SW 1271 (cell line): ENCODE measurements around the gene GIGYF1.
"Not testable (repeated sequence)": the region's sequence is repeated elsewhere in the genome, so short reads cannot be mapped to it uniquely, and the experiment has no call there.

Source experiments
- DNase-seq, 2 experiments: peaks; one replicate each; lab custom pipeline; 2025; lab: John Stamatoyannopoulos, UW

The GIGYF1 gene

DNA sequence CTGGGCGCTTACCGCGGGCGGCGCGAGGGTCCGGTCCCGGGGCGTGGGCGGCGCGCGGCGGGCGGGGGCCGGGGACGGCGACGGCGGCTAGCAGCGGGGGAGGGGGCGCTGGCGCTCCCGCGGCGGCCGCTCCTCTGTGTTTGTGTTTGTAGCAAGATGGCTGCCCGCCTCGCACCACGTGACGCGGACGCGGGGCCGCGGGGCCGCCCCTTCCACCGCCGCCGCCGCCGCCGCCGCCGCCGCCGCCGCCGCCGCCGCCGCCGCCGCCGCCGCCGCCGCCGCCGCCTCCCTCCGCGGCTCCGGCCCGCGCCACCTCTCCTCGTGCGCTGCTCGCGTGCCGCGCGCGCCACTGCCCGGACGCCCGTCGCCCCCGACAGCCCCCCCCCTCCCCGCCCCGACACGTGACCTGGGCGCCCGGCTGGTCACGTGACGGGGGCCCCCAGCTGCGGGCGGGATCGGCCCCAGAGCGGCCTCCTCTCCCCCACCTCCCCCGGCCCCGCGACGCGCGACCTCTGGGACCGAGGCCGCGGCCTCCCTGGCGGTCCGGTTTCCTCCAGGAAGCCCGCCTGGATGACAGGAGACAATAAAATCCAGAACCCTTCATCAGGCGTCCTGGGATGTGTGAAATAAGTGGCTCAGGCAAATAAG, at the start of gene GIGYF1:
Gene GIGYF1 (minus strand): TSS at position 153 of the 648 bp plus-strand sequence. CDS start 6,012 bp downstream, outside the sequence.
- peak in 1 of 2 experiments; percentile 42 for DNase-seq

DNA sequence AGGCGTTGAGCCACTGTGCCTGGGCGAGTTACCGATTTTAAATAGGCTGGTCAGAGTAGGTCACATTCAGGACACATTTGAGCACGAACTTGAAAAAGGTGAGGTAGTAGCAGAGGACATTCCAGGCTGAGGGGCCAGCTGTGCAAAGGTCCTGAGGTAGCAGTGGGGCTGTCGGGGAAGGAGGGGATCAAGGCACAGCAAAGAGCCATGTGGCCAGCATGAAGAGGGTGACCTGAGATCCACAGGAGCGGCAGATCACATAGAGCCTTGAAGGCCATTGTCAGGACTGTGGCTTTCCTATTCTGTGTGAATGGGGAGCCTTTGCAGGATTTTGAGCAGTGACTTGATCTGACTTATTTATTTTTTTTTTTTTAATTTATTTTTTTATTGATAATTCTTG, 45.9 kb upstream of the GIGYF1 start:
- no peak for DNase-seq

DNA sequence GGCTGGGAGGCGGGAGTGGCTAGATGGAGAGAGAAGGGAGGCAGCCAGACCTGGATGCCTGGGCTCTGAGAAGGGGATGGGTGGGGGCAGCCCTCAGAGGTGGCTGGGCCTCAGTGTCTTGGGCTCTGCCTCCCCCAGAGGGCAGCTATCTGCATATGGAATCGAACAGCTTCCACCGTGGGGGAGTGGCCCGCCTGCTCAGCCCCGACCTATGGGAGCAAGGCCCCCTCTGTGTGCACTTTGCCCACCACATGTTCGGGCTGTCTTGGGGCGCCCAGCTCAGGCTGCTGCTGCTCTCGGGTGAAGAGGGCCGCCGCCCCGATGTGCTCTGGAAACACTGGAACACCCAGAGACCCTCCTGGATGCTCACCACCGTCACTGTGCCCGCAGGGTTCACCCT, 42.6 kb upstream of the GIGYF1 start:
- no peak for DNase-seq

- DNase-seq: no peak
These were observed 41.7 kb upstream of the GIGYF1 start for GRCh38 chr7:100735730-100736129.

- no peak for DNase-seq
These were observed 38.0 kb upstream of the GIGYF1 start for GRCh38 chr7:100731937-100732636.

DNA sequence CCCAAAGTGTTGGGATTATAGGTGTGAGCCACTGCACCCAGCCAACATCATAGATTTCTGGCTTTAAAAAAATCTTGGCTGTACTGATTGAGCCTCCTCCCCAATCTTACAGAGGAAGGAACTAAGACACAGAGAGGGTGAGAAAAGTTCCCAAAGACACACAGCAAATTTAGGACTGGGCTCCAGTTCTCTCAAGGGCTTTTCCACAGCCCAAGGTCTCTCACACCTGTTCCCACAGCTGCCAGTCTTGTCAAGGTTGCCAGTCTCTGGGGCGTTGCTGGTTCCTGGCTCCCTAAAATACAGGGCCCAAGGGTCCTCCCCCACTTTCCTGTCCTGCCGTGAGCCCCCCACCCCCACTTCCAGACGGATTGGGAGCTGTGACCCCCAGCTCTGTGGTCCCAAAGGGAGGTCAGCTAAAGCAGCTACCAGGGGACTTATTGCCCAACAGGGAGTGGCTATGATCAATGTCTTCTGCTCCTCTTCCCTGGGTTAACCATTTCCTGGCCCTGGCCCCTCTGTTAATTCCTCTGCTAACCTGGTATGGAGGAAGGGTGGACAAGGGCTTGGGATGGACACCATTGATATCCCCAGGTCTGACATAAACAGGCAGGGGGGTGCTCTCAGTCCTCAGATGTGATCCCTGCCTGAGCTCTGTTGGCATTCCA, 36.2 kb upstream of the GIGYF1 start:
- no peak for DNase-seq

DNA sequence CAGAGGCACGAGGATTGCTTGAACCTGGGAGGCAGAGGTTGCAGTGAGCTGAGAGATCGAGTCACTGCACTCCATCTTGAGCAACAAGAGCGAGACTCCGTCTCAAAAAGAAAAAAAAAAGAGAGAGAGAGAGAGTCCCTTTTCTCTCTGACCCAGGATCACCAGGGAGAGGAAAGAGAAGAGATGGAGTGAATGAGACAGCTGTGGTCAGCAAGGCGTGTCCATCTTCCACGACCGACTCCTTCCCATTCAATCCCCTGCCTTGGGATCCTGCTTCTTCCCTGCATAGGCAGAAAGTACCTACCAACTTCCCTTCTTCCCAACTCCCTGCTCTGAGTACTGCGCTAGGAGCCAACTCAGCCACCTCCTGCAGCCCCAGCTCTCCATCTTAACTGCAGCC, 34.1 kb upstream of the GIGYF1 start:
- no peak for DNase-seq

DNA sequence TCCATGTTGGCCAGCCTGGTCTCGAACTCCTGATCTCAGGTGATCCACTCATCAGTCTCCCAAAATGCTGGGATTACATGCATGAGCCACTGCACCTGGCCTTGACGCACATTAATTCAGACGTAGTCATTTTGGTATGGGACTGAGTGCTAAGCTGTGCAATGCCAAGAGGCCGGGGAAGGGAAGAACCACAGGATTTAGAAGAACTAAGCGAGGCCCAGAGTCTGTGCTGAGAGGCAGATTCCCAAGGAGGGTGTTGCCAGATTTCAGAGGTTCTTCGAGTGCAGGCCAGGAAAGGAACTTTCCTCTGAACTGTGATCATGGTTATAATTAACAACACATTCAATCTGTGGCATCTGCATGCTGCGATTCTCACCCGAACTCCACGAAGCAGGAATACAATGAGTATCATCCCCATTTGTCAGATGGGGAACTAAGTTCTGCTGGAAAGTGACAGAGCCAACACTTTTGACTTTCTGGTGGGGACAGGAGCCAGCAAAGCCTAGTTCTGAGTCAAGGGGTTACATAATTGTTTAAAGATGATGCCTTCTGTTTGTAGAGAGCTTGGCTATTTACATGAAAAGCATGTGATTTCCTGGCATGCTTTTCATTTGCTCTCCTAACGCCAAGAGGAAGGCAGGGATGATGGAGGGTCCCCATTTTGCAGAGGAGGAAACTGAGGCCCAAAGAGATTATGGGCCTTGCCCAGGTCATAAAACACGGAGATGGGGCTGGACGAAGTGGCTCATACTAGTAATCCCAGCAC, 33.1 kb upstream of the GIGYF1 start:
- no peak for DNase-seq

GRCh38 chr7:100724364-100724763, 30.3 kb upstream of the GIGYF1 start:
- not testable (repeated sequence) for DNase-seq

- no peak for DNase-seq
These were observed 29.8 kb upstream of the GIGYF1 start for GRCh38 chr7:100723732-100724275.

GRCh38 chr7:100722480-100723212, 28.6 kb upstream of the GIGYF1 start:
- DNase-seq: no peak

GRCh38 chr7:100721505-100721812, 27.4 kb upstream of the GIGYF1 start:
- DNase-seq: no peak

DNA sequence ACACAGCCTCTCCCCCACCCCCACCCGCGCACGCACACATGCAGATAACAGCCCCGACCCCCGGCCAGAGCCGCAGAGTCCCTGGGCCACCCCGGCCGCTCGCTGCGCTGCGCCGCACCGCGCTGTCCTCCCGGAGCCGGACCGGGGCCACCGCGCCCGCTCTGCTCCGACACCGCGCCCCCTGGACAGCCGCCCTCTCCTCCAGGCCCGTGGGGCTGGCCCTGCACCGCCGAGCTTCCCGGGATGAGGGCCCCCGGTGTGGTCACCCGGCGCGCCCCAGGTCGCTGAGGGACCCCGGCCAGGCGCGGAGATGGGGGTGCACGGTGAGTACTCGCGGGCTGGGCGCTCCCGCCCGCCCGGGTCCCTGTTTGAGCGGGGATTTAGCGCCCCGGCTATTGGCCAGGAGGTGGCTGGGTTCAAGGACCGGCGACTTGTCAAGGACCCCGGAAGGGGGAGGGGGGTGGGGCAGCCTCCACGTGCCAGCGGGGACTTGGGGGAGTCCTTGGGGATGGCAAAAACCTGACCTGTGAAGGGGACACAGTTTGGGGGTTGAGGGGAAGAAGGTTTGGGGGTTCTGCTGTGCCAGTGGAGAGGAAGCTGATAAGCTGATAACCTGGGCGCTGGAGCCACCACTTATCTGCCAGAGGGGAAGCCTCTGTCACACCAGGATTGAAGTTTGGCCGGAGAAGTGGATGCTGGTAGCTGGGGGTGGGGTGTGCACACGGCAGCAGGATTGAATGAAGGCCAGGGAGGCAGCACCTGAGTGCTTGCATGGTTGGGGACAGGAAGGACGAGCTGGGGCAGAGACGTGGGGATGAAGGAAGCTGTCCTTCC, 26.8 kb upstream of the GIGYF1 start:
- no peak for DNase-seq

GRCh38 chr7:100720279-100720670, 26.2 kb upstream of the GIGYF1 start, which contains the start of gene EPO:
TSS of gene EPO (plus strand) at chr7:100720468. CDS start at chr7:100720981, 513 bp downstream.
- no peak for DNase-seq

GRCh38 chr7:100719523-100720278, 25.7 kb upstream of the GIGYF1 start:
- peak in 1 of 2 experiments; percentile 21 for DNase-seq

DNA sequence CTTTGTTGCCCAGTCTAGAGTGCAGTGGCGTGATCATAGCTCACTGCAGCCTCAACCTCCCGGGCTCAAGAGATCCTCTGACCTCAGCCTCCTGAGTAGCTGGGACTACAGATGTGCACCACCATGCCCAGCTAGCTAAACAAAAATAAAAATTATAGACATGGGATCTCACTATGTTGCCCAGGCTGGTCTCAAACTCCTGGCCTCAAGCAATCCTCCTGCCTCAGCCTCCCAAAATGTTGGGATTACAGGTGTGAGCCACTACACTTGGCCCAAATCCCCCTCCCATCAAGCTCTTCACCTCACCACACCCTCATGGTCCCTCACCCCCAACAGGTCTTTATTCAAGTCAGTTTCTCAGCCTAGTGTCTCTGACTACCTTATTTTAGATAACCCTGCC, 23.0 kb upstream of the GIGYF1 start:
- not testable (repeated sequence) for DNase-seq

- no peak for DNase-seq
These were observed 20.7 kb upstream of the GIGYF1 start for GRCh38 chr7:100714725-100715124.

DNA sequence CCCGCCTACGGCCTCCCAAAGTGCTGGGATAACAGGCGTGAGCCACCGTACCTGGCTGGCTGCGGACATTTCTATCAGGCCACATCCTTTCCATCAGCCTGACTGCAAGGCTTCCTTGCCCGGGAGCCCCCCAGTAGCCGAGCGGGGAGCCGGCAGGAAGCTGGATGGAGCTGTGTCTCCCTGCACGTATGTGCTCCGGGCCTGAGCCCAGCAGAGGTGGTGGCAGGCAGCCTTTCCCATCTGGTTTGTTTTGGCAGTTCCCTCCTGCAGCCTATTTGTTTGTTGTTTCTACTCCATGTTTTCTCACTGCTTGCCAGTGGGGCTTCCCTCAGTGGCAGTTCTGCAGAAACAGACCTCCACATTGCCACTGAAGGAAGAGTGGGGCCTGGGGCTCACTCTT, 17.3 kb upstream of the GIGYF1 start:
- no peak for DNase-seq

DNA sequence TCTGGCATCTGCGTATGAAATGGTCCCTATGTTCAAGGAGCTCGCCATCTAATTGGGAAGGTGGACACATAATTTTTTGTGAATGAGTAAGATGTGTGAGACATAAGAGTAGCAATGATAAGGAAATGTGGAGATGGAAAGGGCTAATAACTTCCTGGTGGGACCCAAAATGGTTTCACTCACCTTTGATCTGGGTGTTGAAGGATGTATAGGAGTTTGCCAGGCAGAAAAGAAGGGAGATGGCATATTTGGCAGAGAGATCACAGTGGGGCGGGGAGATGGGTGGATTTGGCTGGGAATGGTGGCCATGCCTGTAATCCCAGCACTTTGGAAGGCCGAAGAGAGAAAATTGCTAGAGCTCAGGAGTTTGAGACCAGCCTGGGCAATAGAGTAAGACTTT, 16.4 kb upstream of the GIGYF1 start:
- no peak for DNase-seq

- no peak for DNase-seq
These were observed 14.3 kb upstream of the GIGYF1 start for GRCh38 chr7:100708395-100708794.
